Measurements from ENCODE around the gene GATB. TPM values are rescaled to one million over a fixed set of nuclear protein-coding genes. Genes with fewer than 3 reads are reported as not detected.
A peak's percentile ranks its signal among the peaks of the same experiment; 100 is the strongest.

GATB gene, protein sequence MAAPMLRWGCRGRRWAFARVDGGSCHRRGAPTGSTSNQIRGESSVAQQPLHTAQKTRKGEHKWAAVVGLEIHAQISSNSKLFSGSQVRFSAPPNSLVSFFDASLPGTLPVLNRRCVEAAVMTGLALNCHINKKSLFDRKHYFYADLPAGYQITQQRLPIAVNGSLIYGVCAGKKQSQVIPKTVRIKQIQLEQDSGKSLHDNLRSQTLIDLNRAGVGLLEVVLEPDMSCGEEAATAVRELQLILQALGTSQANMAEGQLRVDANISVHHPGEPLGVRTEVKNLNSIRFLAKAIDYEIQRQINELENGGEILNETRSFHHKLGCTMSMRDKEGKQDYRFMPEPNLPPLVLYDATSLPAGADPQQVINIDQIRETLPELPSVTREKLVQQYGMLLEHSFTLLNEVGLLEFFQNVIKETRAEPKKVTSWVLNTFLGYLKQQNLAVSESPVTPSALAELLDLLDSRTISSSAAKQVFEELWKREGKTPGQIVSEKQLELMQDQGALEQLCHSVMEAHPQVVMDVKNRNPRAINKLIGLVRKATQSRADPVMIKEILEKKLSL
- 10 to 100 TPM; 27.0 to 29.6 TPM for total RNA-seq
- polyA plus RNA-seq: 12.3 TPM

- H3K27me3 ChIP-seq (ENCODE audit: insufficient read depth, low read length, poor library complexity, severe bottlenecking): no peaks in the 10 kb centered on the region
- peak within 1 kb of the TSS; percentile 24 for H3K27ac ChIP-seq (ENCODE audit: low read depth, low read length)
- ChIA-PET POLR2A (no interaction called here), CTCF (no interaction called here)
- H3K4me1 ChIP-seq (ENCODE audit: insufficient read depth, low read length): peaks cover 10% of the 10 kb centered on the region
- H3K36me3 Mint-ChIP-seq: peaks cover 5 to 16% (median 8%) of the 10 kb centered on the region in 3 donors
- H3K9me3 ChIP-seq (ENCODE audit: low read length): no peaks in the 10 kb centered on the region
- H3K9me3 Mint-ChIP-seq: no peaks in the 10 kb centered on the region
- H3K27ac Mint-ChIP-seq: peak within 1 kb of the TSS; percentile 66 to 98 (median 97)
- H3K27me3 Mint-ChIP-seq: peaks cover 5 to 12% of the 10 kb centered on the region in 2 donors
- DNase-seq: peak; percentile 80 to 94 (median 89)
- no peaks in the 10 kb centered on the region for H3K36me3 ChIP-seq (ENCODE audit: insufficient read depth, low read length)
- H3K4me3 Mint-ChIP-seq: peak within 1 kb of the TSS; percentile 90 to 99 (median 98)
- H3K4me3 ChIP-seq (ENCODE audit: low read length): peak within 1 kb of the TSS; percentile 80
- peaks cover 16 to 21% (median 19%) of the 10 kb centered on the region in 3 donors for H3K4me1 Mint-ChIP-seq
Observed at GRCh38 chr4:151760712-151761661, at the start of gene GATB. Gene GATB, minus strand, starts transcription at chr4:151761007. Its CDS starts 25 bp downstream, at chr4:151760982.

DNA sequence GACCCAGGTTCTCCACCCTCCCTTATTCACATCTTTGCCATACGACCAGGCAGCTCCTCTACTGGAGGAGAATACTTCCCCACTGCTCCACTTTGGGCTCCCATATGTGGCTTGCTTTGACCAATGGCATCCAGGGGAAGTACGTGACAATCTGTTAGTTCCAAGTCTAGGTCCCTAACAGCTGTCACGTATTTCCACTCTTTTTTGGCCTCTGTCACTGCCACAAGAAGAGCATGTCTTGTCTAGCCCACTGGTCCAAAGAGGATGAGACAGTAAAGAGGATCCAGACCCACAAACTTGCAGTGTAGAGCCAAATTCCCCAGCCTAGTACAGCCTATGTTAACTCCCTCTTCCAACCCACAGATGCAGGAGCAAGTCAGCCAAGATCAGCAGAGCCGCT, 49.7 kb upstream of the GATB start:
- H3K27ac ChIP-seq (ENCODE audit: low read depth, low read length): no peak overlapping the region
- DNase-seq: no peak
- Mint-ChIP-seq H3K9me3 (no peaks in the 10 kb centered on the region), H3K4me3 (no peak overlapping the region), H3K27ac (no peak overlapping the region), H3K27me3 (peaks cover 2 to 4% of the 10 kb centered on the region in 2 donors), H3K4me1 (peaks cover 1 to 9% (median 9%) of the 10 kb centered on the region in 3 donors), H3K36me3 (no peaks in the 10 kb centered on the region)
- ChIA-PET CTCF (no interaction called here), POLR2A (no interaction called here)
- H3K27me3 ChIP-seq (ENCODE audit: insufficient read depth, low read length, poor library complexity, severe bottlenecking): no peaks in the 10 kb centered on the region
- H3K4me1 ChIP-seq (ENCODE audit: insufficient read depth, low read length): no peaks in the 10 kb centered on the region
- H3K9me3 ChIP-seq (ENCODE audit: low read length): no peaks in the 10 kb centered on the region
- H3K4me3 ChIP-seq (ENCODE audit: low read length): no peak overlapping the region
- no peaks in the 10 kb centered on the region for H3K36me3 ChIP-seq (ENCODE audit: insufficient read depth, low read length)

GRCh38 chr4:151809716-151810115, 48.9 kb upstream of the GATB start:
- H3K4me1 Mint-ChIP-seq: peaks cover 1 to 9% (median 9%) of the 10 kb centered on the region in 3 donors
- Histone ChIP-seq H3K4me3 (ENCODE audit: low read length) (no peak overlapping the region), H3K27me3 (ENCODE audit: insufficient read depth, low read length, poor library complexity, severe bottlenecking) (no peaks in the 10 kb centered on the region), H3K4me1 (ENCODE audit: insufficient read depth, low read length) (no peaks in the 10 kb centered on the region), H3K27ac (ENCODE audit: low read depth, low read length) (no peak overlapping the region), H3K36me3 (ENCODE audit: insufficient read depth, low read length) (no peaks in the 10 kb centered on the region), H3K9me3 (ENCODE audit: low read length) (no peaks in the 10 kb centered on the region)
- ChIA-PET CTCF (interaction anchor here (0.9 kb wide), 1 partner anchor 10 kb away, joined by 3 read pairs; no protein-coding TSS in a partner anchor), POLR2A (no interaction called here)
- no peak overlapping the region for H3K4me3 Mint-ChIP-seq
- DNase-seq: no peak
- no peak overlapping the region for H3K27ac Mint-ChIP-seq
- no peaks in the 10 kb centered on the region for H3K36me3 Mint-ChIP-seq
- H3K27me3 Mint-ChIP-seq: peaks cover 2 to 4% of the 10 kb centered on the region in 2 donors
- H3K9me3 Mint-ChIP-seq: no peaks in the 10 kb centered on the region

- Mint-ChIP-seq H3K9me3 (no peaks in the 10 kb centered on the region), H3K36me3 (no peaks in the 10 kb centered on the region), H3K4me3 (no peak overlapping the region), H3K27me3 (peaks cover 2 to 4% of the 10 kb centered on the region in 2 donors), H3K27ac (no peak overlapping the region), H3K4me1 (peaks cover 1 to 9% (median 9%) of the 10 kb centered on the region in 3 donors)
- DNase-seq: no peak
- no peaks in the 10 kb centered on the region for H3K4me1 ChIP-seq (ENCODE audit: insufficient read depth, low read length)
- no peaks in the 10 kb centered on the region for H3K9me3 ChIP-seq (ENCODE audit: low read length)
- no peak overlapping the region for H3K27ac ChIP-seq (ENCODE audit: low read depth, low read length)
- H3K4me3 ChIP-seq (ENCODE audit: low read length): no peak overlapping the region
- ChIA-PET CTCF (interaction anchor here (0.9 kb wide), 1 partner anchor 8 kb away, joined by 3 read pairs; no protein-coding TSS in a partner anchor), POLR2A (no interaction called here)
- H3K36me3 ChIP-seq (ENCODE audit: insufficient read depth, low read length): no peaks in the 10 kb centered on the region
- no peaks in the 10 kb centered on the region for H3K27me3 ChIP-seq (ENCODE audit: insufficient read depth, low read length, poor library complexity, severe bottlenecking)
Observed at GRCh38 chr4:151808542-151808941, 47.7 kb upstream of the GATB start.

DNA sequence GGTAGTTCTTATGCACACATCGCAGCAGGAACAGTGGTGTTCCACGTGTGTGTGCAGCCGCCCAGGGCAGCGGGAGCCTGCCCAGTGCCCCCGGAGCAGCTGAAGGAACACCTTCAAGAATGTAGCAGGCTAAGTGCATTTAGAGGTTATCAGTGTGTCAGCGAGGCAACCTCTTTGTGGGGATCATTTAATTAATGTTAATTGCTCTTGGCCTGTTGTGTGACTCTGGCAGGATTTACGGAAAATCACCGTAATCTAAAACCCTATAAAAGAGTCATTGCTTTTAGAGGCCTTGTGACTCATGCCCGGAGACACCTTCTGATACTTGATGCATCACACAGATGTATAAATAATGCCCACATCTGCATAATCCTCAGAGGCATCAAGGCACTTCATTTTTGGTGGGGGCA, 47.3 kb upstream of the GATB start:
- CTCF ChIA-PET: no interaction called here
- Histone ChIP-seq H3K27me3 (ENCODE audit: insufficient read depth, low read length, poor library complexity, severe bottlenecking) (no peaks in the 10 kb centered on the region), H3K4me3 (ENCODE audit: low read length) (no peak overlapping the region), H3K9me3 (ENCODE audit: low read length) (no peaks in the 10 kb centered on the region), H3K36me3 (ENCODE audit: insufficient read depth, low read length) (no peaks in the 10 kb centered on the region), H3K27ac (ENCODE audit: low read depth, low read length) (no peak overlapping the region), H3K4me1 (ENCODE audit: insufficient read depth, low read length) (no peaks in the 10 kb centered on the region)
- Mint-ChIP-seq H3K36me3 (no peaks in the 10 kb centered on the region), H3K4me3 (no peak overlapping the region), H3K4me1 (peaks cover 1 to 9% (median 9%) of the 10 kb centered on the region in 3 donors), H3K9me3 (no peaks in the 10 kb centered on the region), H3K27me3 (peaks cover 2 to 4% of the 10 kb centered on the region in 2 donors), H3K27ac (no peak overlapping the region)
- DNase-seq: no peak
- POLR2A ChIA-PET: no interaction called here

- no peaks in the 10 kb centered on the region for H3K9me3 Mint-ChIP-seq
- Histone ChIP-seq H3K36me3 (ENCODE audit: insufficient read depth, low read length) (no peaks in the 10 kb centered on the region), H3K27ac (ENCODE audit: low read depth, low read length) (no peak overlapping the region), H3K27me3 (ENCODE audit: insufficient read depth, low read length, poor library complexity, severe bottlenecking) (no peaks in the 10 kb centered on the region), H3K4me3 (ENCODE audit: low read length) (no peak overlapping the region), H3K4me1 (ENCODE audit: insufficient read depth, low read length) (no peaks in the 10 kb centered on the region), H3K9me3 (ENCODE audit: low read length) (no peaks in the 10 kb centered on the region)
- ChIA-PET CTCF (no interaction called here), POLR2A (no interaction called here)
- H3K27ac Mint-ChIP-seq: no peak overlapping the region
- no peaks in the 10 kb centered on the region for H3K36me3 Mint-ChIP-seq
- H3K4me3 Mint-ChIP-seq: no peak overlapping the region
- peaks cover 2 to 4% of the 10 kb centered on the region in 2 donors for H3K27me3 Mint-ChIP-seq
- no peak for DNase-seq
- H3K4me1 Mint-ChIP-seq: peaks cover 1 to 9% (median 9%) of the 10 kb centered on the region in 3 donors
Observed at GRCh38 chr4:151807220-151807619, 46.4 kb upstream of the GATB start.

DNA sequence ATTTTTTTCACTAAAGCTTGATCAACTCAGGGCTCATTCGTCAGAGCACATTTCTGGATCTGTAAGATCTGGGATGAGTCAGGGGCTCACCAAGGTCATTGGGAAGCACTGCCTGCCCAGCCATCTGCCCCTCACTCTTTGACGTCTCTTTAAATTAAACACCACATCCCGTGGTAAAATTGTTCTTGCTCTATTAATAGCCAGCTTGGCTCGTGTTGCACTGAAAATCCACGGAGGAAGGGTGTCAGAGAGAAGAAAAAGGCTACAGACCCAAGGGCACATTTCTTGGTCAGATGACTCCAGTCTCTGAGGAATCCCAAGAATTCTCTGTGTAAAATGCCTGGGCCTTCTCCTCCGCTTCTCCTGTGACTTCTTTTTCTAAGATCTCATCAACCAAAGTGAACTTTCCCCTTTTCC, 45.7 kb upstream of the GATB start:
- ChIA-PET CTCF (no interaction called here), POLR2A (no interaction called here)
- Mint-ChIP-seq H3K36me3 (no peaks in the 10 kb centered on the region), H3K4me1 (peaks cover 0 to 9% (median 4%) of the 10 kb centered on the region in 3 donors), H3K27ac (peak overlapping the region in 1 of 8 donors; percentile 43), H3K9me3 (no peaks in the 10 kb centered on the region), H3K4me3 (no peak overlapping the region), H3K27me3 (peaks cover 2 to 4% of the 10 kb centered on the region in 2 donors)
- DNase-seq: no peak
- Histone ChIP-seq H3K4me3 (ENCODE audit: low read length) (no peak overlapping the region), H3K27me3 (ENCODE audit: insufficient read depth, low read length, poor library complexity, severe bottlenecking) (no peaks in the 10 kb centered on the region), H3K27ac (ENCODE audit: low read depth, low read length) (no peak overlapping the region), H3K36me3 (ENCODE audit: insufficient read depth, low read length) (no peaks in the 10 kb centered on the region), H3K9me3 (ENCODE audit: low read length) (no peaks in the 10 kb centered on the region), H3K4me1 (ENCODE audit: insufficient read depth, low read length) (no peaks in the 10 kb centered on the region)
